HCT116 (cell line): ENCODE measurements around the gene CNDP1. TPM values are rescaled to one million over a fixed set of nuclear protein-coding genes. Genes with fewer than 3 reads are reported as not detected.

Experiments
- ATAC-seq: fragments of 200-7000 bp; cut with Tn5 transposase; 2 replicates; pipeline ENCODE4 v1.9.1; 2020; ENCODE audit warnings: mild to moderate bottlenecking, moderate library complexity
- BruUV-seq: library from RNA; stranded (reverse); fragments of 400-500 nt; replicated peaks from 2 replicates; lab custom pipeline; 2021; lab: Mats Ljungman, UMichigan
- CTCF ChIA-PET: fragments of 300-600 bp; sonication (Branson Sonifier 250); formaldehyde crosslinking; loops from one replicate; lab custom pipeline; 2021; ENCODE audit warnings: antibody characterized with exemption; lab: Charles Lee
- POLR2A ChIA-PET: fragments of 300-600, 350-600 bp; sonication (Branson Sonifier 250); formaldehyde crosslinking; loops from one replicate; lab custom pipeline; 2021; ENCODE audit warnings: antibody characterized with exemption; lab: Charles Lee
- RAD21 ChIA-PET, 2 experiments: fragments of 300-600 bp; sonication (Branson Sonifier 250); formaldehyde crosslinking; loops; one replicate each; lab custom pipeline; 2023; ENCODE audit warnings: low total read pairs in 2 of 2; ENCODE audit not compliant: uncharacterized antibody in 2 of 2, unreplicated experiment in 2 of 2, low non-redundant PET in 1 of 2; lab: Charles Lee
- DNase-seq: peaks from one replicate; pipeline ENCODE4 v3.0.0-alpha.2; 2010; ENCODE audit warnings: low read depth, low spot score
- H2AFZ ChIP-seq: fragments of 200-600 bp; shearing (Covaris generic), sonication (generic); 2 replicates; pipeline ENCODE4 v1.6.1; 2017; ENCODE audit warnings: low read depth, mixed run types, mixed read lengths, antibody characterized with exemption, low read length; ENCODE audit not compliant: poor library complexity, severe bottlenecking
- H3K27ac ChIP-seq: 2 replicates; pipeline ENCODE4 v1.5.1; 2012; ENCODE audit warnings: low read depth, low read length
- H3K27me3 ChIP-seq: fragments of 200-600 bp; sonication (generic); 2 replicates; pipeline ENCODE4 v1.6.1; 2016; ENCODE audit warnings: mixed run types, low read length, mixed read lengths; ENCODE audit not compliant: insufficient read depth
- H3K36me3 ChIP-seq, 2 experiments: fragments of 200-500 bp in 1 of 2; fragments of 200-600 bp in 1 of 2; sonication (Bioruptor generic) in 1 of 2; sonication (generic) in 1 of 2; 2 replicates each; pipeline versions ENCODE4 v1.5.1 to v1.6.1; 2014 to 2016; ENCODE audit warnings: low read length in 2 of 2, inconsistent platforms in 1 of 2, mixed read lengths in 1 of 2, mixed run types in 1 of 2; ENCODE audit not compliant: insufficient read depth in 2 of 2, control insufficient read depth in 1 of 2
- H3K4me1 ChIP-seq, 2 experiments: fragments of 200-600 bp in 1 of 2; sonication (generic) in 1 of 2; 2 replicates each; pipeline versions ENCODE4 v1.5.1 to v1.6.1; 2012 to 2017; ENCODE audit warnings: low read length in 2 of 2, inconsistent platforms in 1 of 2, mild to moderate bottlenecking in 1 of 2, mixed read lengths in 1 of 2, mixed run types in 1 of 2, moderate library complexity in 1 of 2; ENCODE audit not compliant: insufficient read depth in 2 of 2, control insufficient read depth in 1 of 2
- H3K4me2 ChIP-seq: fragments of 200-600 bp; sonication (generic); 2 replicates; pipeline ENCODE4 v1.6.1; 2017; ENCODE audit warnings: mixed run types, low read length, mixed read lengths
- H3K4me3 ChIP-seq, 2 experiments: fragments of 200-600 bp in 1 of 2; sonication (generic) in 1 of 2; replicated peaks in 1 of 2; 2 replicates each; pipeline ENCODE4 v1.5.1; 2011 to 2016; ENCODE audit warnings: low read length in 2 of 2, control low read depth in 1 of 2, low read depth in 1 of 2, mild to moderate bottlenecking in 1 of 2, mixed read lengths in 1 of 2, mixed run types in 1 of 2
- H3K79me2 ChIP-seq: fragments of 200-600 bp; sonication (generic); 2 replicates; pipeline ENCODE4 v1.6.1; 2017; ENCODE audit warnings: mild to moderate bottlenecking, mixed run types, low read length, moderate library complexity, mixed read lengths; ENCODE audit not compliant: insufficient read depth
- H3K9ac ChIP-seq: fragments of 200-600 bp; sonication (generic); 2 replicates; pipeline ENCODE4 v1.6.1; 2016; ENCODE audit warnings: low read length, mixed read lengths
- H3K9me2 ChIP-seq: fragments of 200-600 bp; sonication (generic), shearing (Covaris generic); 2 replicates; pipeline ENCODE4 v1.6.1; 2017; ENCODE audit warnings: mixed run types, mild to moderate bottlenecking, moderate library complexity; ENCODE audit not compliant: insufficient read depth
- H3K9me3 ChIP-seq, 2 experiments: fragments of 200-500 bp in 1 of 2; fragments of 200-600 bp in 1 of 2; sonication (Bioruptor generic) in 1 of 2; sonication (generic) in 1 of 2; 2 replicates each; pipeline ENCODE4 v1.6.1; 2014 to 2017; ENCODE audit warnings: low read length in 2 of 2, mixed read lengths in 2 of 2, inconsistent platforms in 1 of 2, low read depth in 1 of 2, mild to moderate bottlenecking in 1 of 2, mixed run types in 1 of 2, moderate library complexity in 1 of 2; ENCODE audit not compliant: control insufficient read depth in 1 of 2, insufficient read depth in 1 of 2
- H4K20me1 ChIP-seq: fragments of 200-600 bp; sonication (generic), shearing (Covaris generic); 2 replicates; pipeline ENCODE4 v1.6.1; 2017; ENCODE audit warnings: mixed run types, mild to moderate bottlenecking, moderate library complexity; ENCODE audit not compliant: insufficient read depth
- CEBPB ChIP-seq: IDR thresholded peaks from 2 replicates; pipeline ENCODE4 v1.6.1; 2012; ENCODE audit warnings: low read depth
- EGR1 ChIP-seq: IDR thresholded peaks from 2 replicates; pipeline ENCODE4 v1.6.1; 2012; ENCODE audit warnings: low read depth
- ELF1 ChIP-seq: IDR thresholded peaks from 2 replicates; pipeline ENCODE4 v1.6.1; 2012; ENCODE audit warnings: low read depth, borderline replicate concordance
- EZH2 ChIP-seq: fragments of 200-600 bp; sonication (generic); IDR thresholded peaks from 2 replicates; pipeline ENCODE4 v1.6.1; 2017; ENCODE audit warnings: antibody characterized with exemption, mixed run types
- EZH2phosphoT487 ChIP-seq: fragments of 200-600 bp; IDR thresholded peaks from 2 replicates; pipeline ENCODE4 v1.6.1; 2018; ENCODE audit warnings: antibody characterized with exemption, borderline replicate concordance
- FOSL1 ChIP-seq: IDR thresholded peaks from 2 replicates; pipeline ENCODE4 v1.6.1; 2012; ENCODE audit warnings: low read depth
- JUND ChIP-seq: IDR thresholded peaks from 2 replicates; pipeline ENCODE4 v1.6.1; 2012
- POLR2A ChIP-seq: IDR thresholded peaks from 2 replicates; pipeline ENCODE4 v1.7.0; 2011; ENCODE audit warnings: borderline replicate concordance; ENCODE audit not compliant: insufficient read depth, insufficient read length; ENCODE audit errors: extremely low read depth
- POLR2AphosphoS5 ChIP-seq: IDR thresholded peaks from 2 replicates; pipeline ENCODE4 v1.6.1; 2011; ENCODE audit warnings: mild to moderate bottlenecking, low read depth, low read length, moderate library complexity
- RAD21 ChIP-seq: IDR thresholded peaks from 2 replicates; pipeline ENCODE4 v1.6.1; 2012; ENCODE audit warnings: low read depth, mild to moderate bottlenecking
- SIN3A ChIP-seq: IDR thresholded peaks from 2 replicates; pipeline ENCODE4 v1.6.1; 2012; ENCODE audit warnings: low read depth
- TCF7L2 ChIP-seq: IDR thresholded peaks from 2 replicates; pipeline ENCODE4 v1.7.0; 2011; ENCODE audit warnings: borderline replicate concordance, inconsistent platforms; ENCODE audit not compliant: insufficient read depth, insufficient read length; ENCODE audit errors: extremely low read depth
- YY1 ChIP-seq: IDR thresholded peaks from 2 replicates; pipeline ENCODE4 v1.6.1; 2011; ENCODE audit warnings: low read length, low read depth, moderate library complexity, mild to moderate bottlenecking; ENCODE audit not compliant: insufficient replicate concordance; ENCODE audit errors: extremely low read depth
- ZFX ChIP-seq: fragments of 450-650 bp; IDR thresholded peaks from 2 replicates; pipeline ENCODE4 v1.6.1; 2017
- ZNF274 ChIP-seq: fragments of 200-500 bp; sonication (Bioruptor generic); IDR thresholded peaks from 2 replicates; pipeline ENCODE4 v1.6.1; 2014; ENCODE audit warnings: mild to moderate bottlenecking, low read depth, low read length, inconsistent platforms
- intact Hi-C: fragments of 100-400 bp; cut with micrococcal nuclease; formaldehyde crosslinking; loops from 2 replicates; pipeline ENCODE4 v1.10.0; 2022
- total RNA-seq: library from RNA; stranded (reverse); gene quantifications from one replicate; pipeline ENCODE4 v1.2.1, GENCODE V29; 2021; ENCODE audit not compliant: unreplicated experiment
- TF ChIP-seq, protein P1 (sequence below): IDR thresholded peaks from 2 replicates; pipeline ENCODE4 v1.6.1; 2011; ENCODE audit warnings: mild to moderate bottlenecking, low read length, moderate library complexity; ENCODE audit not compliant: insufficient replicate concordance; ENCODE audit errors: extremely low read depth
- TF ChIP-seq, protein P2 (sequence below), 3 experiments: fragments of 200-600 bp in 1 of 3; sonication (generic) in 1 of 3; IDR thresholded peaks in 2 of 3; conservative IDR thresholded peaks in 1 of 3; 2 replicates each; pipeline ENCODE4 v1.5.1; 2012 to 2017; ENCODE audit warnings: low read depth in 2 of 3, low read length in 2 of 3, antibody characterized with exemption in 1 of 3, borderline replicate concordance in 1 of 3, control low read depth in 1 of 3, mild to moderate bottlenecking in 1 of 3, mixed read lengths in 1 of 3, mixed run types in 1 of 3, moderate library complexity in 1 of 3; ENCODE audit not compliant: insufficient read depth in 1 of 3
- TF ChIP-seq, protein P3 (sequence below): IDR thresholded peaks from 2 replicates; pipeline ENCODE4 v1.6.1; 2012

CNDP1 gene
- total RNA-seq, 1 experiment from 2014 or later = not detected

DNA sequence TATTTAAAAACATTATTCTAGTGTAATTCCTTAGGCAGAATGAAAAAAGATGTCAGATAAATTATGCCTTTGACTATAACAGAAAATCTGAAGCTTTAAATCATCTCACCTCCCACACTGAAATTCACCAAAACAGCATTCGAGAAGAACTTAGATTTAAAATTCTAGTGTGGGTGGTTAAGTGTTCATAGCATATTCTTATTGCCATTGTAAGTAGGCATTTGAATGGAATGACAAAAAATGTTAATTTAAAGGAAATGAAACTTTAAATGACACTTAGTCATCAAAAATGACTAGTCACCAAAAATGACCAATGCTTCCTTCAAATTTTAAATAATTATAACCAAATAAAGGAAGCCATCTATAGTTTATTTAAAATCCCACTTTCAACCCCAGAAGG, 56.4 kb downstream of the CNDP1 start:
- TF ChIP-seq YY1 (no peak), EGR1 (no peak), CEBPB (no peak), SIN3A (no peak), RAD21 (no peak), POLR2AphosphoS5 (no peak), POLR2A (no peak), EZH2 (no peak), ELF1 (no peak), FOSL1 (no peak), JUND (no peak), ZNF274 (no peak), TCF7L2 (no peak), EZH2phosphoT487 (no peak), ZFX (no peak)
- TF ChIP-seq, protein P1, sequence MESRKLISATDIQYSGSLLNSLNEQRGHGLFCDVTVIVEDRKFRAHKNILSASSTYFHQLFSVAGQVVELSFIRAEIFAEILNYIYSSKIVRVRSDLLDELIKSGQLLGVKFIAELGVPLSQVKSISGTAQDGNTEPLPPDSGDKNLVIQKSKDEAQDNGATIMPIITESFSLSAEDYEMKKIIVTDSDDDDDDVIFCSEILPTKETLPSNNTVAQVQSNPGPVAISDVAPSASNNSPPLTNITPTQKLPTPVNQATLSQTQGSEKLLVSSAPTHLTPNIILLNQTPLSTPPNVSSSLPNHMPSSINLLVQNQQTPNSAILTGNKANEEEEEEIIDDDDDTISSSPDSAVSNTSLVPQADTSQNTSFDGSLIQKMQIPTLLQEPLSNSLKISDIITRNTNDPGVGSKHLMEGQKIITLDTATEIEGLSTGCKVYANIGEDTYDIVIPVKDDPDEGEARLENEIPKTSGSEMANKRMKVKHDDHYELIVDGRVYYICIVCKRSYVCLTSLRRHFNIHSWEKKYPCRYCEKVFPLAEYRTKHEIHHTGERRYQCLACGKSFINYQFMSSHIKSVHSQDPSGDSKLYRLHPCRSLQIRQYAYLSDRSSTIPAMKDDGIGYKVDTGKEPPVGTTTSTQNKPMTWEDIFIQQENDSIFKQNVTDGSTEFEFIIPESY = no peak
- TF ChIP-seq, protein P2, sequence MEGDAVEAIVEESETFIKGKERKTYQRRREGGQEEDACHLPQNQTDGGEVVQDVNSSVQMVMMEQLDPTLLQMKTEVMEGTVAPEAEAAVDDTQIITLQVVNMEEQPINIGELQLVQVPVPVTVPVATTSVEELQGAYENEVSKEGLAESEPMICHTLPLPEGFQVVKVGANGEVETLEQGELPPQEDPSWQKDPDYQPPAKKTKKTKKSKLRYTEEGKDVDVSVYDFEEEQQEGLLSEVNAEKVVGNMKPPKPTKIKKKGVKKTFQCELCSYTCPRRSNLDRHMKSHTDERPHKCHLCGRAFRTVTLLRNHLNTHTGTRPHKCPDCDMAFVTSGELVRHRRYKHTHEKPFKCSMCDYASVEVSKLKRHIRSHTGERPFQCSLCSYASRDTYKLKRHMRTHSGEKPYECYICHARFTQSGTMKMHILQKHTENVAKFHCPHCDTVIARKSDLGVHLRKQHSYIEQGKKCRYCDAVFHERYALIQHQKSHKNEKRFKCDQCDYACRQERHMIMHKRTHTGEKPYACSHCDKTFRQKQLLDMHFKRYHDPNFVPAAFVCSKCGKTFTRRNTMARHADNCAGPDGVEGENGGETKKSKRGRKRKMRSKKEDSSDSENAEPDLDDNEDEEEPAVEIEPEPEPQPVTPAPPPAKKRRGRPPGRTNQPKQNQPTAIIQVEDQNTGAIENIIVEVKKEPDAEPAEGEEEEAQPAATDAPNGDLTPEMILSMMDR (IDR thresholded peaks at IDR 0.05 in 2 of 3, conservative IDR thresholded peaks at IDR 0.05 in 1 of 3; ENCODE audit: borderline replicate concordance in 1 of 3, insufficient read depth in 1 of 3, low read depth in 2 of 3, low read length in 2 of 3) = no peak
- TF ChIP-seq, protein P3, sequence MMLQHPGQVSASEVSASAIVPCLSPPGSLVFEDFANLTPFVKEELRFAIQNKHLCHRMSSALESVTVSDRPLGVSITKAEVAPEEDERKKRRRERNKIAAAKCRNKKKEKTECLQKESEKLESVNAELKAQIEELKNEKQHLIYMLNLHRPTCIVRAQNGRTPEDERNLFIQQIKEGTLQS = no peak
- TF ChIP-seq, all 23 proteins: peak for 0
- Histone ChIP-seq H3K9ac (no peak overlapping the region), H3K27ac (no peak overlapping the region), H3K9me3 (no peaks in the 10 kb centered on the region), H3K9me2 (no peaks in the 10 kb centered on the region), H4K20me1 (no peaks in the 10 kb centered on the region), H3K4me1 (peaks cover 1 to 2% of the 10 kb centered on the region in 2 experiments; a peak in 3 of 4 replicates), H3K4me3 (no peak overlapping the region), H3K27me3 (peaks cover 33% of the 10 kb centered on the region), H3K4me2 (no peak overlapping the region), H2AFZ (no peak overlapping the region), H3K79me2 (peaks cover 12% of the 10 kb centered on the region), H3K36me3 (no peaks in the 10 kb centered on the region)
- no peak for DNase-seq
- ChIA-PET POLR2A (no interaction called here), CTCF (no interaction called here), RAD21 (no interaction called here)
- intact Hi-C loops = loop anchor here (10.0 kb wide), 1 partner anchor 96 kb away; the partner anchor contains the start of gene CNDP2
- no peak for ATAC-seq
- no TSS peak for BruUV-seq
